Fibroblast of pulmonary artery (primary cell): ENCODE measurements around the gene NEXN.

Experiments
- DNase-seq: peaks from one replicate; pipeline ENCODE4 v3.0.0-alpha.2; 2010; ENCODE audit warnings: low read depth
- H3K4me3 ChIP-seq: replicated peaks from 2 replicates; pipeline ENCODE4 v1.5.1; 2011; ENCODE audit warnings: low read depth, mild to moderate bottlenecking, control low read depth, low read length, moderate library complexity
- TF ChIP-seq, protein P1 (sequence below): IDR thresholded peaks from 2 replicates; pipeline ENCODE4 v1.5.1; 2011; ENCODE audit warnings: mild to moderate bottlenecking, control low read depth, low read length, inconsistent platforms; ENCODE audit errors: missing control alignments

NEXN gene

DNA sequence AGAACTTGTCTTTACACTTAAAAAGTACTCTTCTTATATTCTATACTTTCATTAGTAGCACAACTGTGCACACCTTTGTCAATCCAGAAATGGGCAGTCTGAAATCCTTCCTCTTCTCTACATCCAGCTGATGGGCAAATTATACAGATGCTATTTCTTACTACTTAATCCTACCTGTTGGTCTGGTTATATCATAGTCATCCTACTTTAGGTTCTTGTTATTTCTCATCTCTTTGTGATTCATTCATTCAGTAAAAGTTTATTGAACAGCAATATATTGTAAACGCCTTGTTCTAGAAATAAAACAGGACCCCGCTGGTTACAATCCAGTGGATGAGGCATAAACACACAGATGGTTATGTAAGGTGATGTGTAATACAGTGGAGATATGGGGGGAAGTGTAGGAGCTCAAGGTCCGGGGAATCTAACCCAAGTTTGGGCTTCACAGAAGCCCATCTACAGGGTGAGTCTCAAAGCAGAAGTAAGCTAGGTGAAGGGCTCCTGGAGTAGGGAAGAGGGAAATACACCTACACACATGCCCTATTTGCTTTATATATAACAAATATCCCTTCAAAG lies 102.3 kb downstream of the NEXN start:
- no peak for DNase-seq
- TF ChIP-seq, protein P1, sequence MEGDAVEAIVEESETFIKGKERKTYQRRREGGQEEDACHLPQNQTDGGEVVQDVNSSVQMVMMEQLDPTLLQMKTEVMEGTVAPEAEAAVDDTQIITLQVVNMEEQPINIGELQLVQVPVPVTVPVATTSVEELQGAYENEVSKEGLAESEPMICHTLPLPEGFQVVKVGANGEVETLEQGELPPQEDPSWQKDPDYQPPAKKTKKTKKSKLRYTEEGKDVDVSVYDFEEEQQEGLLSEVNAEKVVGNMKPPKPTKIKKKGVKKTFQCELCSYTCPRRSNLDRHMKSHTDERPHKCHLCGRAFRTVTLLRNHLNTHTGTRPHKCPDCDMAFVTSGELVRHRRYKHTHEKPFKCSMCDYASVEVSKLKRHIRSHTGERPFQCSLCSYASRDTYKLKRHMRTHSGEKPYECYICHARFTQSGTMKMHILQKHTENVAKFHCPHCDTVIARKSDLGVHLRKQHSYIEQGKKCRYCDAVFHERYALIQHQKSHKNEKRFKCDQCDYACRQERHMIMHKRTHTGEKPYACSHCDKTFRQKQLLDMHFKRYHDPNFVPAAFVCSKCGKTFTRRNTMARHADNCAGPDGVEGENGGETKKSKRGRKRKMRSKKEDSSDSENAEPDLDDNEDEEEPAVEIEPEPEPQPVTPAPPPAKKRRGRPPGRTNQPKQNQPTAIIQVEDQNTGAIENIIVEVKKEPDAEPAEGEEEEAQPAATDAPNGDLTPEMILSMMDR: no peak
- no peak overlapping the region for H3K4me3 ChIP-seq

DNA sequence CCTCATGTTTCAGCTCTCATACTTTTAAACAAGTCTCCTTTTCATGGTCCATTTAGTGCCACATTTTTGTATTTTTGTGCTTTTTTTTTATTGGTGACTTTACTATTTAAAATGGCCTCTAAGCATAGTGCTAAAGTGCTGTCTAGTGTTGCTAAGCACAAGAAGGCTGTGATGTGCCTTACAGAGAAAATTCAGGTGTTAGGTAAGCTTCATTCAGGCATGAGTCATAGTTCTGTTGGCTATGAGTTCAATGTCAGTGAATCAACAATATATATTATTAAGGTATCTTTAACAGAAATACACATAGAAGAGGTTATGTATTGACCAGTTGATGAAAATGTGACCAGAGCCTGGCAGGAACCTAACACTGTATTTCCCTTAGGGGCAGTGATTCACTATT lies 103.2 kb downstream of the NEXN start:
- DNase-seq: no peak
- TF ChIP-seq, protein P1: no peak
- no peak overlapping the region for H3K4me3 ChIP-seq
